ENCODE measurements around the gene PDGFRA.
"Not testable (repeated sequence)": the region's sequence is repeated elsewhere in the genome, so short reads cannot be mapped to it uniquely, and the experiment has no call there.

The PDGFRA gene

DNA sequence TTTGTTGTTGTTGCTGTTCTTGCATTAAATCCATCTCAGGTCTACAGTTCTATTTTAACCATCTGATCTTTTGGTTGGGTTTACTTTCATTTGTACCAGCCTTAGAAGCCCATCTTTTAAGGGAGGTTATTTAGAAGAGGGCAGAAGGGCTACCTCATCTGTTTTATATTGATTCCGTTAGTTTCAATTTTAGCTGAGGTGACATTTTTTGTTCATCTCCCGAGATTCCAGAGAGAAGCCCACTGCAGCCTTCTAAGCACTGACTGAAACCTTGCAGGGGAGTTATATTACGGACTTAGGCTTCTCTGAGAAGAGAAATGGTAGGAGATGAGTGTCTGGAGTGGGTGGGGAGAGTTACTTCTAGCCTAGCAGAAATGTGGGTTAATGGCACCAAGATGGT is 101.8 kb downstream of the PDGFRA start:
- DNase-seq = no peak

DNA sequence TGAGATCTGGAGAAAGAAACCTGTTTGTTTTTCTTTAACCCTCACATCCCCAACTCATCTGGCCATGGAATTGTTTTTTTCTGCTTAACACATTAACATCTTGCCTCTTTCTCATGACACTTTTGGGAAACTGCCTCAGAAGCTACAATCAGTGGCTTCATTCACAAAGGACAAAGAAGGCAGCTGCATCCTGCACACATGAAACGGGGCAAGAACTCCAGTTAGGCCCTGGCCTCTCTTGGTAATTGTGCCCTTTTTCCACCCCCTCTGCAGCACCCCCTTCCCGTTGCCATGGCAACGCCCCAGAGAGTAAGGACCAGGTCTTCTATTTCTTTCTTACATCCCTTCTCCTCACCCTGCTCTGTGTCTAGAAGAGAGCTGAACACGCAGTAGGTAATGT is 103.4 kb downstream of the PDGFRA start:
- DNase-seq = no peak

DNA sequence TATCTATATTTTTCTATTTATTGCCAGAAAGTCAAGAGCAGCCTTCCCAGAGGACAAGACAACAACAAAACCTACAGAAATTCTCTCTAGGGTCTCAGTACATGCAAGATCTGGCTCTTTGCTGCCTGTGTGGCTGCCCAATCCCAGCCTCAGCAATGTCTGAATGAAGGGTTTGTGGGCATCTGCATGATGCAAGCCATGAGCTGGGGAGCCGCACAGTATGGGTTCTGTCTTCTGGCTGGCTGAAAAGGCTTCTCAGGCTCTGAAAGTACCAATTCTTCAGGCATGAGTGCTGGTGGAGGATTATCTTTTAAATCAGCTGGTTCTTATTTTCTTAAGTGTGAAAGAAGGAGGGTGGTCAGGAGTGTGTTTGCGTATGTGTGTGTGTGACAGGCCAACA is 104.6 kb downstream of the PDGFRA start:
- no peak for DNase-seq

DNA sequence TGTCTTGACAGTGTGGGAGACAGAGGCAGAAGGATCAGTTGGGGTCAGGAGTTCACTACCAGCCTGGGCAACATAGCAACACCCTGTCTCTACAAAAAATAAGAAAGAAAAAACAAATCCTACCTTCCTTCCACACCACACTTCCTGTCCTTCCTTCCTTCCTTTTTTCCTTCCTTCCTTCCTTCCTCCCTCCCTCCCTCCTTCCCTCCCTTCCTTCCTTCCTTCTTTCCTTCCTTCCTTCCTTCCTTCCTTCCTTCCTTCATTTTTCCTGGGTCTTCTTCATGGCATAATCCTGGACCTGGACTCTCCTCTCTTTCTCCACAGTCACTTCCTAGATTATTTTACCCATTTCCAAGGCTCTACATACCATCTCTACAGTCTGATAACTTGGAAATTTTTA is 105.7 kb downstream of the PDGFRA start:
- DNase-seq = not testable (repeated sequence)

DNA sequence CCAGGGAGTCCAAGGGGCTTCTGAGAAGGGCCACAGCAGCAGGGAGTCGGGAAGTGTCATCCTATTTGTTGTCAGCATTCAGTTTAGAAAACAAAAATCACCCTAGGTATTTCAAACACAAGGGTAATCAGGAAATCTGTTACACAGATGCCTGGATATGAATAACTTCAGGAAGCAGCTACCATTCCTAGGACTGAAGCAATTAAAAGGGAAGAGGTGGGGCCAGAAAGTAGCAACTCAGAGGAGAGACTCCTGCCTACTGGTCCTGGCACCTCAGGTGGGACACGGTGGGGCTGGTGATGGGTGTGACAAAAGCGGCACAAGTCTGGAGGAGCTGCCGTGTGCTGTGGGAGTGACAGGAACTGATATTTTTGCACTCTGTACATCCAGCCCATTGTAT is 107.9 kb downstream of the PDGFRA start:
- no peak for DNase-seq

DNA sequence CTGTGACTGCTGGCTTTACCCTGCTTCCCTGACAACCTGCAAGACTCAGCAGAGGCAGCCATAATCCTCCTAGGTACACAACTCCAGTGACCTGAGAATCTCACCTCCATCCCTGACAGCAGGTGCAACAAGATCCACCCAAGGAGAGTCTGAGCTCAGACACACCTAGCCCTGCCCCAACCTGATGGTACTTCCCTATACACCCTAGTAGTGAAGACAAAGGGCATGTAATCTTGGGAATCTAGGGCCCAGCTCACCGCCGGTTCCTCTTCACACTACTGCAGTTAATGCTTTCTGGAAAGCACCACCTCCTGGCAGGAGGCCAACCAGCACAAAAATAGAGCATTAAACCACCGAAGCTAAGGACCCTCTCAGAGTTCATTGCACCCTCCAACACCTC is 113.0 kb downstream of the PDGFRA start:
- DNase-seq = not testable (repeated sequence)

Measured in CD4-positive, alpha-beta T cell treated with Interleukin-4 for 1 hour (primary cell).